Spleen (tissue), 7 donors: ENCODE measurements around the gene GMEB2.
"Not testable (repeated sequence)": the region's sequence is repeated elsewhere in the genome, so short reads cannot be mapped to it uniquely, and the experiment has no call there.

ENCODE experiments used
- POLR2A ChIP-seq, 3 donors: fragments of 450-650 bp; IDR thresholded peaks; one replicate each; pipeline ENCODE4 v1.5.1; 2017; ENCODE audit warnings: antibody characterized with exemption in 3 of 3, mild to moderate bottlenecking in 1 of 3
- TF ChIP-seq, protein P1 (sequence below), 11 experiments: fragments of 200-600 bp in 7 of 11; fragments of 450-650 bp in 4 of 11; sonication (generic) in 4 of 11; IDR thresholded peaks in 8 of 11; conservative IDR thresholded peaks in 3 of 11; 1 replicate in 7 of 11; 2 replicates in 4 of 11; pipeline versions ENCODE4 v1.4.0 to v1.8.0; 2016 to 2021; ENCODE audit warnings: antibody characterized with exemption in 11 of 11, inconsistent platforms in 4 of 11, mild to moderate bottlenecking in 1 of 11
- donor health status: DM: no; HTN: no; CAD: no; lungs with moderate emphysema.
- donor health status: DM: no; HTN: no; CAD: no.
- donor health status: DM: no; HTN: no; CAD: no.

DNA sequence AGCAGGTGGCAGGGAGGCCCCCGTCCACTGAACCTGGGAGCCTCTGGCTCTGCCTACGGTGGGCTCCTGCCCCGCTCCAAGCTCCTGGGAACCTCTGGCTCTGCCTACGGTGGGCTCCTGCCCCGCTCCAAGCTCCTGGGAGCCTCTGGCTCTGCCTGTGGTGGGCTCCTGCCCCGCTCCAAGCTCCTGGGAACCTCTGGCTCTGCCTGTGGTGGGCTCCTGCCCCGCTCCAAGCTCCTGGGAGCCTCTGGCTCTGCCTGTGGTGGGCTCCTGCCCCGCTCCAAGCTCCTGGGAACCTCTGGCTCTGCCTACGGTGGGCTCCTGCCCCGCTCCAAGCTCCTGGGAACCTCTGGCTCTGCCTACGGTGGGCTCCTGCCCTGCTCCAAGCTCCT is 55.8 kb downstream of the GMEB2 start:
- TF ChIP-seq, protein P1, sequence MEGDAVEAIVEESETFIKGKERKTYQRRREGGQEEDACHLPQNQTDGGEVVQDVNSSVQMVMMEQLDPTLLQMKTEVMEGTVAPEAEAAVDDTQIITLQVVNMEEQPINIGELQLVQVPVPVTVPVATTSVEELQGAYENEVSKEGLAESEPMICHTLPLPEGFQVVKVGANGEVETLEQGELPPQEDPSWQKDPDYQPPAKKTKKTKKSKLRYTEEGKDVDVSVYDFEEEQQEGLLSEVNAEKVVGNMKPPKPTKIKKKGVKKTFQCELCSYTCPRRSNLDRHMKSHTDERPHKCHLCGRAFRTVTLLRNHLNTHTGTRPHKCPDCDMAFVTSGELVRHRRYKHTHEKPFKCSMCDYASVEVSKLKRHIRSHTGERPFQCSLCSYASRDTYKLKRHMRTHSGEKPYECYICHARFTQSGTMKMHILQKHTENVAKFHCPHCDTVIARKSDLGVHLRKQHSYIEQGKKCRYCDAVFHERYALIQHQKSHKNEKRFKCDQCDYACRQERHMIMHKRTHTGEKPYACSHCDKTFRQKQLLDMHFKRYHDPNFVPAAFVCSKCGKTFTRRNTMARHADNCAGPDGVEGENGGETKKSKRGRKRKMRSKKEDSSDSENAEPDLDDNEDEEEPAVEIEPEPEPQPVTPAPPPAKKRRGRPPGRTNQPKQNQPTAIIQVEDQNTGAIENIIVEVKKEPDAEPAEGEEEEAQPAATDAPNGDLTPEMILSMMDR (IDR thresholded peaks at IDR 0.05 in 8 of 11, conservative IDR thresholded peaks at IDR 0.05 in 3 of 11) = not testable (repeated sequence)
- TF ChIP-seq POLR2A (IDR thresholded peaks at IDR 0.05) = not testable (repeated sequence)
